ENCODE measurements around the gene DPPA2.

Gene DPPA2

GRCh38 chr3:109254770-109255169, 61.5 kb downstream of the DPPA2 start:
- Histone ChIP-seq H3K27ac (no peak overlapping the region), H3K4me3 (ENCODE audit: low read depth in 1 of 2, low read length in 1 of 2) (no peak overlapping the region), H3K4me1 (ENCODE audit: control insufficient read depth in 1 of 2, insufficient read depth in 1 of 2, low read depth in 1 of 2, low read length in 1 of 2) (no peaks in the 10 kb centered on the region), H3K27me3 (no peaks in the 10 kb centered on the region), H3K36me3 (no peaks in the 10 kb centered on the region), H3K9me3 (no peaks in the 10 kb centered on the region)
- TF ChIP-seq CTCF (IDR thresholded peaks at IDR 0.05) = no peak

- Histone ChIP-seq H3K27me3 (no peaks in the 10 kb centered on the region), H3K4me3 (ENCODE audit: low read depth in 1 of 2, low read length in 1 of 2) (no peak overlapping the region), H3K36me3 (no peaks in the 10 kb centered on the region), H3K9me3 (no peaks in the 10 kb centered on the region), H3K4me1 (ENCODE audit: control insufficient read depth in 1 of 2, insufficient read depth in 1 of 2, low read depth in 1 of 2, low read length in 1 of 2) (no peaks in the 10 kb centered on the region), H3K27ac (no peak overlapping the region)
- no peak for TF ChIP-seq CTCF (IDR thresholded peaks at IDR 0.05)
Observed at GRCh38 chr3:109252641-109253040, 63.7 kb downstream of the DPPA2 start.
